ENCODE results near the gene EHMT2. TPM values are rescaled to one million over a fixed set of nuclear protein-coding genes. Genes with fewer than 3 reads are reported as not detected.

Gene EHMT2
- total and polyA plus RNA-seq, 2 of the 13 experiments (the other 11 are each of a cell fraction or from before 2014, with no cell fraction given), result 55.2 to 69.2 TPM

GRCh38 chr6:31945507-31946369 lies 48.2 kb upstream of the EHMT2 start, which contains the start of gene CFB (continued):
- TF ChIP-seq, protein P1, sequence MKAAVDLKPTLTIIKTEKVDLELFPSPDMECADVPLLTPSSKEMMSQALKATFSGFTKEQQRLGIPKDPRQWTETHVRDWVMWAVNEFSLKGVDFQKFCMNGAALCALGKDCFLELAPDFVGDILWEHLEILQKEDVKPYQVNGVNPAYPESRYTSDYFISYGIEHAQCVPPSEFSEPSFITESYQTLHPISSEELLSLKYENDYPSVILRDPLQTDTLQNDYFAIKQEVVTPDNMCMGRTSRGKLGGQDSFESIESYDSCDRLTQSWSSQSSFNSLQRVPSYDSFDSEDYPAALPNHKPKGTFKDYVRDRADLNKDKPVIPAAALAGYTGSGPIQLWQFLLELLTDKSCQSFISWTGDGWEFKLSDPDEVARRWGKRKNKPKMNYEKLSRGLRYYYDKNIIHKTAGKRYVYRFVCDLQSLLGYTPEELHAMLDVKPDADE (CRISPR knock-in tag; IDR thresholded peaks at IDR 0.05), result no peak
- TF ChIP-seq NAIF1 (CRISPR knock-in tag; IDR thresholded peaks at IDR 0.05; ENCODE audit: borderline replicate concordance) (no peak; the same call in 1 of the 2 replicates), ZNF619 (CRISPR knock-in tag; IDR thresholded peaks at IDR 0.05) (no peak; the same call in none of the 2 replicates), ZNF460 (CRISPR knock-in tag; IDR thresholded peaks at IDR 0.05; ENCODE audit: borderline replicate concordance) (peak; percentile 69; the same call in 1 of the 2 replicates), ZNF572 (CRISPR knock-in tag; IDR thresholded peaks at IDR 0.05) (peak; percentile 70; the same call in 1 of the 2 replicates), SP2 (CRISPR knock-in tag; IDR thresholded peaks at IDR 0.05) (peak; percentile 74), MLLT10 (CRISPR knock-in tag; IDR thresholded peaks at IDR 0.05) (no peak), ZBTB33 (CRISPR knock-in tag; IDR thresholded peaks at IDR 0.05) (peak; percentile 63), MAZ (IDR thresholded peaks at IDR 0.05; ENCODE audit: borderline replicate concordance, low read depth, low read length) (peak; percentile 85), MAZ (CRISPR knock-in tag; IDR thresholded peaks at IDR 0.05; ENCODE audit: low read depth) (peak; percentile 82; the same call in 1 of the 2 replicates), CENPT (CRISPR knock-in tag; IDR thresholded peaks at IDR 0.05; ENCODE audit: low read depth) (no peak), POLR2AphosphoS2 (IDR thresholded peaks at IDR 0.05; ENCODE audit: low read depth, low read length) (peak; percentile 32; the same call in 1 of the 2 replicates), PAWR (CRISPR knock-in tag; IDR thresholded peaks at IDR 0.05; ENCODE audit: borderline replicate concordance) (no peak)
- TF ChIP-seq, protein P2, sequence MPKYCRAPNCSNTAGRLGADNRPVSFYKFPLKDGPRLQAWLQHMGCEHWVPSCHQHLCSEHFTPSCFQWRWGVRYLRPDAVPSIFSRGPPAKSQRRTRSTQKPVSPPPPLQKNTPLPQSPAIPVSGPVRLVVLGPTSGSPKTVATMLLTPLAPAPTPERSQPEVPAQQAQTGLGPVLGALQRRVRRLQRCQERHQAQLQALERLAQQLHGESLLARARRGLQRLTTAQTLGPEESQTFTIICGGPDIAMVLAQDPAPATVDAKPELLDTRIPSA (CRISPR knock-in tag; IDR thresholded peaks at IDR 0.05; ENCODE audit: borderline replicate concordance), result no peak
- TF ChIP-seq, protein P3, sequence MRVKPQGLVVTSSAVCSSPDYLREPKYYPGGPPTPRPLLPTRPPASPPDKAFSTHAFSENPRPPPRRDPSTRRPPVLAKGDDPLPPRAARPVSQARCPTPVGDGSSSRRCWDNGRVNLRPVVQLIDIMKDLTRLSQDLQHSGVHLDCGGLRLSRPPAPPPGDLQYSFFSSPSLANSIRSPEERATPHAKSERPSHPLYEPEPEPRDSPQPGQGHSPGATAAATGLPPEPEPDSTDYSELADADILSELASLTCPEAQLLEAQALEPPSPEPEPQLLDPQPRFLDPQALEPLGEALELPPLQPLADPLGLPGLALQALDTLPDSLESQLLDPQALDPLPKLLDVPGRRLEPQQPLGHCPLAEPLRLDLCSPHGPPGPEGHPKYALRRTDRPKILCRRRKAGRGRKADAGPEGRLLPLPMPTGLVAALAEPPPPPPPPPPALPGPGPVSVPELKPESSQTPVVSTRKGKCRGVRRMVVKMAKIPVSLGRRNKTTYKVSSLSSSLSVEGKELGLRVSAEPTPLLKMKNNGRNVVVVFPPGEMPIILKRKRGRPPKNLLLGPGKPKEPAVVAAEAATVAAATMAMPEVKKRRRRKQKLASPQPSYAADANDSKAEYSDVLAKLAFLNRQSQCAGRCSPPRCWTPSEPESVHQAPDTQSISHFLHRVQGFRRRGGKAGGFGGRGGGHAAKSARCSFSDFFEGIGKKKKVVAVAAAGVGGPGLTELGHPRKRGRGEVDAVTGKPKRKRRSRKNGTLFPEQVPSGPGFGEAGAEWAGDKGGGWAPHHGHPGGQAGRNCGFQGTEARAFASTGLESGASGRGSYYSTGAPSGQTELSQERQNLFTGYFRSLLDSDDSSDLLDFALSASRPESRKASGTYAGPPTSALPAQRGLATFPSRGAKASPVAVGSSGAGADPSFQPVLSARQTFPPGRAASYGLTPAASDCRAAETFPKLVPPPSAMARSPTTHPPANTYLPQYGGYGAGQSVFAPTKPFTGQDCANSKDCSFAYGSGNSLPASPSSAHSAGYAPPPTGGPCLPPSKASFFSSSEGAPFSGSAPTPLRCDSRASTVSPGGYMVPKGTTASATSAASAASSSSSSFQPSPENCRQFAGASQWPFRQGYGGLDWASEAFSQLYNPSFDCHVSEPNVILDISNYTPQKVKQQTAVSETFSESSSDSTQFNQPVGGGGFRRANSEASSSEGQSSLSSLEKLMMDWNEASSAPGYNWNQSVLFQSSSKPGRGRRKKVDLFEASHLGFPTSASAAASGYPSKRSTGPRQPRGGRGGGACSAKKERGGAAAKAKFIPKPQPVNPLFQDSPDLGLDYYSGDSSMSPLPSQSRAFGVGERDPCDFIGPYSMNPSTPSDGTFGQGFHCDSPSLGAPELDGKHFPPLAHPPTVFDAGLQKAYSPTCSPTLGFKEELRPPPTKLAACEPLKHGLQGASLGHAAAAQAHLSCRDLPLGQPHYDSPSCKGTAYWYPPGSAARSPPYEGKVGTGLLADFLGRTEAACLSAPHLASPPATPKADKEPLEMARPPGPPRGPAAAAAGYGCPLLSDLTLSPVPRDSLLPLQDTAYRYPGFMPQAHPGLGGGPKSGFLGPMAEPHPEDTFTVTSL (CRISPR knock-in tag; IDR thresholded peaks at IDR 0.05; ENCODE audit: borderline replicate concordance), result peak; percentile 85; the same call in 1 of the 2 replicates
- TF ChIP-seq, protein P4, sequence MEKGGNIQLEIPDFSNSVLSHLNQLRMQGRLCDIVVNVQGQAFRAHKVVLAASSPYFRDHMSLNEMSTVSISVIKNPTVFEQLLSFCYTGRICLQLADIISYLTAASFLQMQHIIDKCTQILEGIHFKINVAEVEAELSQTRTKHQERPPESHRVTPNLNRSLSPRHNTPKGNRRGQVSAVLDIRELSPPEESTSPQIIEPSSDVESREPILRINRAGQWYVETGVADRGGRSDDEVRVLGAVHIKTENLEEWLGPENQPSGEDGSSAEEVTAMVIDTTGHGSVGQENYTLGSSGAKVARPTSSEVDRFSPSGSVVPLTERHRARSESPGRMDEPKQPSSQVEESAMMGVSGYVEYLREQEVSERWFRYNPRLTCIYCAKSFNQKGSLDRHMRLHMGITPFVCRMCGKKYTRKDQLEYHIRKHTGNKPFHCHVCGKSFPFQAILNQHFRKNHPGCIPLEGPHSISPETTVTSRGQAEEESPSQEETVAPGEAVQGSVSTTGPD (CRISPR knock-in tag; IDR thresholded peaks at IDR 0.05), result peak; percentile 48; the same call in 1 of the 2 replicates

Measured in HepG2 (cell line).